ENCODE data around the gene DGKB. TPM values are rescaled to one million over a fixed set of nuclear protein-coding genes. Genes with fewer than 3 reads are reported as not detected.

Gene DGKB
- total and polyA plus RNA-seq, 2 of the 8 experiments (the other 6 are each of a cell fraction or from before 2014, with no cell fraction given): 1.9 to 2.6 TPM

DNA sequence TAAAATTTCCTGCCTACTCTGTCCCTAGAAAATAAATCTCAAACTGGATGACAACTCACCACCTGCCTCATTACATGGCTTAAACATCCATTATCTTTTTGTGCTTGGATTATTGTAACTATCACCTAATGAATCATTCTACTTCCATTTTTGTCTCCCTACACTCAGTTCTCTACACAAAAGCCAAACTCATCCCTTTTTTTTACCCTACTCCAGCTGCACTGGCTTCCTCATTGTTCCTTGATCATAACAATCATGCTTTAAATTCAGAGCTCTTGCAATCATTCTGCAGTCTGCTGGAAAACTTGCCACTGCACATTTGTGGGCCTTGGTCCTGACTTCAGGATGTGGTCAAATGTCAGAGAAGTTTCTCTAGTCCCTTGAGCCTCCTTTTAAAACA, 280.0 kb downstream of the DGKB start:
- no peaks in the 10 kb centered on the region for H3K79me2 ChIP-seq (ENCODE audit: control insufficient read depth in 1 of 2, insufficient read depth in 2 of 2, low read length in 2 of 2)
- H3K4me2 ChIP-seq (ENCODE audit: insufficient read depth in 1 of 2, low read depth in 2 of 2, low read length in 2 of 2): no peak overlapping the region
- CTCF ChIA-PET (ENCODE audit: partially characterized antibody): no interaction called here
- H2BK20ac ChIP-seq (ENCODE audit: low read length): no peak overlapping the region
- DNase-seq (ENCODE audit: low read depth in 1 of 2, low spot score in 2 of 2): no peak
- H3K23ac ChIP-seq (ENCODE audit: insufficient read length): no peak overlapping the region
- no peak overlapping the region for H2BK120ac ChIP-seq (replicated peaks; ENCODE audit: low read depth, low read length)
- H4K8ac ChIP-seq (ENCODE audit: extremely low read depth, insufficient read depth, low read length): no peak overlapping the region
- TF ChIP-seq GTF2F1 (IDR thresholded peaks at IDR 0.05; ENCODE audit: borderline replicate concordance, low read depth, low read length) (no peak), CHD1 (IDR thresholded peaks at IDR 0.05; ENCODE audit: low read depth, low read length) (no peak), RXRA (IDR thresholded peaks at IDR 0.05; ENCODE audit: insufficient read depth, low read depth, low read length) (no peak), JUN (IDR thresholded peaks at IDR 0.05; ENCODE audit: low read depth, low read length) (no peak), YY1 (IDR thresholded peaks at IDR 0.05; ENCODE audit: low read depth, low read length) (no peak), CTBP2 (IDR thresholded peaks at IDR 0.05; ENCODE audit: borderline replicate concordance, insufficient read depth, insufficient read length, low read length) (no peak), NANOG (IDR thresholded peaks at IDR 0.05; ENCODE audit: insufficient read depth, low read depth, low read length, poor library complexity, severe bottlenecking) (no peak), POLR2AphosphoS5 (IDR thresholded peaks at IDR 0.05; ENCODE audit: low read depth, low read length) (no peak), KDM1A (IDR thresholded peaks at IDR 0.05; ENCODE audit: borderline replicate concordance, low read length) (no peak)
- H2BK15ac ChIP-seq (ENCODE audit: low read length): no peak overlapping the region
- H4K20me1 ChIP-seq (replicated peaks in 1 of 2; ENCODE audit: control insufficient read depth in 1 of 2, insufficient read depth in 2 of 2, low read length in 2 of 2): no peaks in the 10 kb centered on the region
- H3K23me2 ChIP-seq (ENCODE audit: low read depth, low read length): no peaks in the 10 kb centered on the region
- H2AK5ac ChIP-seq (ENCODE audit: low read depth, low read length): no peak overlapping the region
- H4K91ac ChIP-seq (replicated peaks; ENCODE audit: insufficient read length, low read length): no peak overlapping the region
- no peak overlapping the region for H2BK12ac ChIP-seq (ENCODE audit: low read depth, low read length)
- H3K9ac ChIP-seq (replicated peaks in 1 of 4; ENCODE audit: extremely low read depth in 1 of 4, low read depth in 3 of 4, low read length in 3 of 4): no peak overlapping the region
- no peaks in the 10 kb centered on the region for H3K27me3 ChIP-seq (replicated peaks in 1 of 4; ENCODE audit: control insufficient read depth in 3 of 4, extremely low read depth in 1 of 4, insufficient read depth in 3 of 4, low read length in 3 of 4)
- no peak overlapping the region for H4K5ac ChIP-seq (ENCODE audit: insufficient read length, low read depth, low read length)
- FAIRE-seq: no peak
- no peaks in the 10 kb centered on the region for H3K79me1 ChIP-seq (ENCODE audit: low read depth, low read length)
- no peaks in the 10 kb centered on the region for H3K9me3 ChIP-seq (ENCODE audit: insufficient read depth in 2 of 2, low read depth in 1 of 2, low read length in 1 of 2)
- H3K14ac ChIP-seq (ENCODE audit: insufficient read length): no peak overlapping the region
- H2BK5ac ChIP-seq (ENCODE audit: low read depth, low read length): no peak overlapping the region
- no peak overlapping the region for H3K56ac ChIP-seq (replicated peaks; ENCODE audit: insufficient read length, low read depth, low read length)
- H3K4ac ChIP-seq (replicated peaks; ENCODE audit: insufficient read length, low read depth, low read length): no peak overlapping the region
- H3K4me3 ChIP-seq (ENCODE audit: extremely low read depth in 1 of 4, insufficient read depth in 2 of 4, low read depth in 3 of 4, low read length in 4 of 4): no peak overlapping the region
- no peak overlapping the region for H3K27ac ChIP-seq (ENCODE audit: low read depth, low read length)
- POLR2A ChIA-PET (ENCODE audit: partially characterized antibody): no interaction called here
- no peaks in the 10 kb centered on the region for H3K4me1 ChIP-seq (replicated peaks in 1 of 4; ENCODE audit: control insufficient read depth in 3 of 4, insufficient read depth in 4 of 4, low read length in 3 of 4)
- H3K36me3 ChIP-seq (ENCODE audit: control insufficient read depth in 2 of 4, insufficient read depth in 4 of 4, low read length in 3 of 4): no peaks in the 10 kb centered on the region
- no peak overlapping the region for H2AFZ ChIP-seq (ENCODE audit: low read length)
- H3K18ac ChIP-seq (ENCODE audit: extremely low read depth, low read length): no peak overlapping the region

All from H1 (cell line).